Activated T-helper 1 cell treated with anti-CD3 and anti-CD28 coated beads, Interleukin-12 subunit alpha, Interleukin-12 subunit beta, Interleukin-2, Interleukin-4 antibody, amounts not matched to agents 30 ng/mL and 10 ng/mL and 1 ng/mL, durations not matched to agents 14 hours and 24 hours and 36 hours (primary cell): Measurements from ENCODE around the gene GRB7. TPM values are rescaled to one million over a fixed set of nuclear protein-coding genes. Genes with fewer than 3 reads are reported as not detected.

Experiments
- total RNA-seq: library from RNA; stranded (reverse); gene quantifications from 2 replicates; pipeline ENCODE4 v1.2.3, GENCODE V29; 2022

The GRB7 gene
- total RNA-seq, 1 donor from 2014 or later, result 0.73 TPM

Other genes starting within 250 kb of the GRB7 start
- gene NEUROD2, start 130.0 kb upstream of the GRB7 start, total RNA-seq, result not detected in 2 replicates
- not detected in 2 replicates for gene PPP1R1B, start 111.0 kb upstream of the GRB7 start, total RNA-seq
- gene STARD3, start 100.8 kb upstream of the GRB7 start, total RNA-seq, result 54.7 and 65.3 TPM in 2 replicates
- 0.96 and 1.4 TPM in 2 replicates for gene TCAP, start 72.6 kb upstream of the GRB7 start, total RNA-seq
- gene PNMT, start 69.5 kb upstream of the GRB7 start, total RNA-seq, result not detected in 2 replicates
- gene PGAP3, start 49.9 kb upstream of the GRB7 start, total RNA-seq, result 14.4 and 16.9 TPM in 2 replicates
- 2.5 and 3.0 TPM in 2 replicates for gene ERBB2, start 37.9 kb upstream of the GRB7 start, total RNA-seq
- 33.3 and 37.1 TPM in 2 replicates for gene MIEN1, start 7.4 kb upstream of the GRB7 start, total RNA-seq
- gene IKZF3, start 126.4 kb downstream of the GRB7 start, total RNA-seq, result 22.8 and 25.1 TPM in 2 replicates
- gene ZPBP2, start 130.3 kb downstream of the GRB7 start, total RNA-seq, result 0.37 TPM in 1 of 2 replicates, not detected in the other
- gene GSDMB, start 180.7 kb downstream of the GRB7 start, total RNA-seq, result 23.8 and 27.4 TPM in 2 replicates
- gene ORMDL3, start 189.7 kb downstream of the GRB7 start, total RNA-seq, result 70.8 and 77.4 TPM in 2 replicates
- not detected in 2 replicates for gene LRRC3C, start 189.8 kb downstream of the GRB7 start, total RNA-seq
- gene GSDMA, start 225.1 kb downstream of the GRB7 start, total RNA-seq, result 0.42 and 0.73 TPM in 2 replicates
- 191 and 201 TPM in 2 replicates for gene PSMD3, start 242.9 kb downstream of the GRB7 start, total RNA-seq